AG04450 (cell line): ENCODE data around the gene TGM2. TPM values are rescaled to one million over a fixed set of nuclear protein-coding genes. Genes with fewer than 3 reads are reported as not detected.

ENCODE experiments used
- CTCF ChIA-PET: fragments of 300-600, 350-600 bp; formaldehyde crosslinking; extraction: SDS; loops from one replicate; lab custom pipeline; 2022; ENCODE audit warnings: antibody characterized with exemption, inconsistent platforms; lab: Charles Lee
- POLR2A ChIA-PET: fragments of 350-600 bp; formaldehyde crosslinking; extraction: SDS; loops from one replicate; lab custom pipeline; 2021; ENCODE audit warnings: antibody characterized with exemption, inconsistent platforms; lab: Yijun Ruan, JAX
- DNase-seq: peaks from one replicate; pipeline ENCODE4 v3.0.0-alpha.2; 2011; ENCODE audit warnings: low read depth, low spot score
- H3K27ac ChIP-seq: one replicate; pipeline ENCODE4 v1.5.1; 2012; ENCODE audit warnings: low read depth, low read length, control low read depth
- H3K27me3 ChIP-seq: one replicate; pipeline ENCODE4 v1.6.0; 2012; ENCODE audit warnings: low read length; ENCODE audit not compliant: control insufficient read depth, insufficient read depth
- H3K4me3 ChIP-seq: 2 replicates; pipeline ENCODE4 v1.5.1; 2011; ENCODE audit warnings: mild to moderate bottlenecking, low read depth, low read length, control low read depth
- H3K9me3 ChIP-seq: 2 replicates; pipeline ENCODE4 v1.5.1; 2012; ENCODE audit warnings: low read length; ENCODE audit not compliant: control insufficient read depth, insufficient read depth
- CTCF ChIP-seq: IDR thresholded peaks from 2 replicates; pipeline ENCODE4 v1.5.1; 2011; ENCODE audit warnings: low read depth, low read length, control low read depth, inconsistent platforms
- polyA plus RNA-seq: library from polyadenylated mRNA; depleted of rRNA; stranded (reverse); fragments of >200 nt; gene quantifications from 2 replicates; pipeline ENCODE4 v1.2.3, GENCODE V29; 2011

Gene TGM2
- polyA plus RNA-seq, 1 experiment = 326 TPM

- Histone ChIP-seq H3K27me3 (no peaks in the 10 kb centered on the region), H3K4me3 (no peak overlapping the region), H3K27ac (peak overlapping the region; percentile 89), H3K9me3 (peaks cover 3% of the 10 kb centered on the region)
- POLR2A ChIA-PET = interaction anchor here (0.6 to 2.5 kb wide), 14 partner anchors 9 to 761 kb away, joined by 3 to 11 read pairs (median 4); partner anchors contain the start of gene TTI1
- no peak for TF ChIP-seq CTCF
- peak; percentile 78 for DNase-seq
- CTCF ChIA-PET = interaction anchor here (1.1 to 3.9 kb wide), 3 partner anchors 11 to 137 kb away, joined by 4 to 31 read pairs (median 10); no protein-coding TSS in a partner anchor
Observed at GRCh38 chr20:38084425-38084951, 80.6 kb downstream of the TGM2 start.

- Histone ChIP-seq H3K27me3 (no peaks in the 10 kb centered on the region), H3K4me3 (no peak overlapping the region), H3K9me3 (peaks cover 3% of the 10 kb centered on the region), H3K27ac (peak overlapping the region; percentile 89)
- ChIA-PET CTCF (interaction anchor here (0.7 to 3.9 kb wide), 5 partner anchors 10 to 146 kb away, joined by 3 to 31 read pairs (median 4); no protein-coding TSS in a partner anchor), POLR2A (interaction anchor here (0.5 to 2.5 kb wide), 5 partner anchors 8 to 192 kb away, joined by 3 to 11 read pairs (median 3); no protein-coding TSS in a partner anchor)
- DNase-seq = no peak
- no peak for TF ChIP-seq CTCF
Observed at GRCh38 chr20:38083338-38084048, 81.6 kb downstream of the TGM2 start.

- no peak overlapping the region for H3K27ac ChIP-seq
- DNase-seq = no peak
- POLR2A ChIA-PET = interaction anchor here (0.5 to 2.5 kb wide), 3 partner anchors 8 to 113 kb away, joined by 3 to 11 read pairs (median 3); no protein-coding TSS in a partner anchor
Observed at GRCh38 chr20:38082894-38083293, 82.2 kb downstream of the TGM2 start.

GRCh38 chr20:38081575-38081974 is 83.5 kb downstream of the TGM2 start:
- no peak overlapping the region for H3K27ac ChIP-seq
- CTCF ChIA-PET = interaction anchor here (0.6 to 1.5 kb wide), 3 partner anchors 13 to 140 kb away, joined by 3 to 8 read pairs (median 3); no protein-coding TSS in a partner anchor
- TF ChIP-seq CTCF = no peak
- POLR2A ChIA-PET = no interaction called here
- no peak overlapping the region for H3K4me3 ChIP-seq
- H3K9me3 ChIP-seq = peaks cover 3% of the 10 kb centered on the region
- DNase-seq = no peak
- no peaks in the 10 kb centered on the region for H3K27me3 ChIP-seq

More at GRCh38 chr20:38082894-38083293, 82.2 kb downstream of the TGM2 start:
- no peak overlapping the region for H3K4me3 ChIP-seq
- H3K9me3 ChIP-seq = peaks cover 3% of the 10 kb centered on the region
- no peak for TF ChIP-seq CTCF
- CTCF ChIA-PET = interaction anchor here (0.8 to 3.9 kb wide), 3 partner anchors 9 to 146 kb away, joined by 3 to 31 read pairs (median 3); no protein-coding TSS in a partner anchor
- no peaks in the 10 kb centered on the region for H3K27me3 ChIP-seq
